ENCODE data around the gene TRIM65.

TRIM65 gene

DNA sequence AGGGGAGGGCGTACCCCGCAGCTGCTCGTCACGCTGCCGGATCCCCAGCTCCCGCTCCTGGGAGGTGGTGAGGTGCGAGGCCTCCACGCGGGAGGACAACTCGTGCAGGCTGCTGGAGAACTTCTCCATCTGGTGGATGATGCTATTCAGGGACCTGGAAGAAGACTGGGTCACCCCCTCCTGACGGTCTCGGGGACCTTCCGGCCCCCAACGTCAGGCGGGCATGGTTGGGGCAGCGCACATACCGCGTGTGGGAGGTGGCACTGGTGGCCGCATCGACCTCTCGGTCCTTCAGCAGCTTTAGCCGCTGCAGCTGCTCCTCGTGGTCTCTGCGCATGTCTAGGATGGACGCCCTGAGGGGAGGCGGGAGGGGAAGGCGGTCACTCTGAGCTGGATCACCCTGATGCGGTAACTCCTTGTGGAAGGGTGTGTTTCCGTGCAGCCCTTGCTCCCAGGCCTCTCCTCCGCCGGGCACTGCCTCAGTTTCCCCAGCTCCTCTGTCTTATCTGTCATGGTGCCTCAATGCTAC is 21.2 kb upstream of the TRIM65 start:
- no peak for DNase-seq (ENCODE audit: low read depth)

DNA sequence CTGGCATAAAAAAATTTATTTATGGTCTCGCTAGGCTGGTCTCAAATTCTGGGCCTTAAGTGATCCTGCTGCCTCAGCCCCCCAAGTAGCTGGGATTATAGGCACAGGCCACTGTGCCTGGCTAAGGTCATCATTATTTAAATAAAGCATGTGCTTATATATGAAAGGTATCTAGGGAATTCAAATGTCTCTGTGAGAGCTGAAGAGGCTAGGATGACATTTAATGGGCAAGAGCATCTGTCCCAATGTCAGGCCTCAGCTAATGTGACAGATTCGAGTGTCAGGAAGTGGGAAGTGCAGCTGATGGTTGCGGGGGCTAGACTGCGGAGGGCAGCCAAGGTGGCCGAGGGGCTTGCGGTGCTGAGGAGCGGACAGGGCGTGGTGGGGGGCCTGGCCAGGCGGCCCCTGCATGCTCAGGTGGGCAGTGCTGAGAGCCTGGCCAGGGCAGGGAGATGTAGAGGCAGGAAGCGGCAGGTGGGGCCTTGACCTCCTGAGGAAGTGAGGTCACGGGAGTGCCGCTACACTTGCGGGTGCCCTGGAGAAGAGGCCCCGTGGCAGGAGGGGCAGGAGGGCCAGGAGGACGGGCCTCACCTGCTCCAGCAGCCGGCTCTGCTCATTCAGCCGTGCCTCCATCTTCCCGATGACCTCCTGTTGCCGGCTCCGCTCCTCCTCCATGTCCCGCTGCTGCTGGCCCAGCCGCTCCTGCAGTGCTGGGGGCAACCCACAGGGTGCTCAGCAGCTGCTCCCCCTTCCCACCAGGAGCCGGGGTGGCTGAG is 20.6 kb upstream of the TRIM65 start:
- no peak for DNase-seq (ENCODE audit: low read depth)

DNA sequence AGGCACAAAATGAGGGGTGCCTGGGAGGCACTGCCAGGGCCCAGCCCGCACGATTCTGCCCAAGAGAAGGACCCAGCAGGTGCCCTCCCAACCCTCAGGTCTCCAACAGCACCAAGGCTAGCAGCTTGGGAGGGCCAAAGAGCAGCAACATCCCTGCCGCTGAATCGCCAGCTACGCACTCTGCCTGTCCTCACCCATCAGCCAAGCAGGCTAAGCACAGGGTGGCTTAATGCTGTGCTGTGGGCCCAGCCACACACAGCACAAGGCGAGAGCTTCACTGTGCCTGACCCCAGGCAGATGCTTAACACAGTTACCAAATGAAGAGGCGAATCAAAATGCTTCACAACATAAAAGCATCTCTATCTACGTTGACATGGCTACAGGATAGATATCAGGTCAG is 18.5 kb upstream of the TRIM65 start:
- DNase-seq (ENCODE audit: low read depth) = no peak

DNA sequence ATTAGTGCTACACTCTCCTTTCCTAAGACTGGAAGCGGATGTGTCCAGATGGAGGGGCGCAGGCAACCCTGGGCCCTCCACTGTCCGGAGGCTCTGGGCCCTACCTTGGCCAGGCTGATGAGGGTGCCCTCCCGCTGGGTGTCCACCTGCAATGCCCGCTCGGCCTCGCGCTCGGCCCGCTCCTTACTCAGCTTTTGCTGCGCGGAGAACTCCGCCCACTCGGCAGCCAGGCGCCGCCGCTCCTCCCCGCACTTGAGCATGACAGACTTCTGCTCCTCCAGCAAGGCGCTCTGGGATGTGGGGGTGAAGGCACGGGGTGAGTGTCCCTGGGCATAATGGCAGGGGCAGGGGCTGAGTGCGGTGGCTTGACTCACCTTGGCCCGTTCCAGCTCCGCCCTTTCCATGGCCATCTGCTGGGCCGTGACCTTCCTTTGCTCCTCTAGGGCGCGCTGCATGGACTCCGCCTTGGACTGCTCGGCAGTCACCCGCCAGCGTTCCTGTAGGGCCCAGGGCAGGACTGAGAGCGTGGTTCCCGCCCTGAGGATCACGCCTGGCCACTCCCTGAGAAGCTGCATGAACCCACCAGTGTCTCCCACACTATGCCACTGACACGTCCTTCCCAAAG is 18.0 kb upstream of the TRIM65 start:
- DNase-seq (ENCODE audit: low read depth) = no peak

DNA sequence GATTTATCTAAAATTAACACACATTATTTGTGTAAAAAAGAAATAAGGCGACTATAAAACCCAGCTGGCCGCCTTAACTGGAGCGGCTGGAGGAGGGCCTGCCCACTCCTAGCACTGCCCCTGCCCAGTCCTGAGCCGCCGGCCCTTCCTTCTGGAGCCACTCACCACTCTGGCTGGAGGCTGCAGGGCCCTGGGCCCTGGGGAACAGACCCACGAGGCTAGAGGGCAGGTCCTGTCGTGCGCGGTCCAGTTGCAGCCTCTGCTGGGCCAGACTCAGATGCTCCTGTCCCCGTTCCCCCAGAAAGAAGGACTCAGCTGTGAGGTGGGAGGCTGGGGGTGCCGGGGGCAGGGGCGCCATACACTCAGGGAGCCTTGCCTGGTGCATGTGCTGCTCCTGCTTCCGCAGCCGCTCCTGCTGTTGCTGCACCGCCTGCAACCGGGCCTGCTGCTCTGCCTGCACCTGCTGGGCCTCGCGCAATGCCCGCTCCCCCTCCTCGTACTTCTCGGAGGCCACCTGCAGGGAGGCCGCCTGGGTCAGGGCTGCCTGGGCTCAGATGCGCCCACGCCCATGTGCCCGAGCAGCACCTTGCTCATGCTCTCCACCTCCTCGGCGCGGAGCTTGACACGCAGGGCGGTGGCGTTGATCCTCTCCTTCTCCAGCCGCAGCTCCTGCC is 16.9 kb upstream of the TRIM65 start:
- no peak for DNase-seq (ENCODE audit: low read depth)

DNA sequence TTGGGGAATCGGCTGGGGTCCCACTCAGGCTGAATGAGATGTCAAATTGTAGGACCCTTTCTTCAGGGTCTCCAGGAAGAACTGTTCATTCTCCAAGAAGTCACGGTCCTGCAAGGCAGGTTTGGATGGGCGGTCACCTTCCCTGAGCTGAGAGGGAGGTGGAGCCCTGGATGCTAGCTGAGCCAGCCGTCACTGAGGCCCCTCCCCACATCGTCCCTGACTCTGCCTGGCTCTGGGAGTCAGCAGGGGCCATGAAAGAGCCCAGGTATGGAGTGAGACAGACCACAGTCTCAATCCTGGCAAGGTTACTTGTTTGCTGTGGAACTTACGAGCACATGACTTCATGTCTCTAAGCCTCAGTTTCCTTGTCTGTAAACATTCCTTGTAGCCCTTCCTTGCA is 13.9 kb upstream of the TRIM65 start:
- DNase-seq (ENCODE audit: low read depth) = no peak

DNA sequence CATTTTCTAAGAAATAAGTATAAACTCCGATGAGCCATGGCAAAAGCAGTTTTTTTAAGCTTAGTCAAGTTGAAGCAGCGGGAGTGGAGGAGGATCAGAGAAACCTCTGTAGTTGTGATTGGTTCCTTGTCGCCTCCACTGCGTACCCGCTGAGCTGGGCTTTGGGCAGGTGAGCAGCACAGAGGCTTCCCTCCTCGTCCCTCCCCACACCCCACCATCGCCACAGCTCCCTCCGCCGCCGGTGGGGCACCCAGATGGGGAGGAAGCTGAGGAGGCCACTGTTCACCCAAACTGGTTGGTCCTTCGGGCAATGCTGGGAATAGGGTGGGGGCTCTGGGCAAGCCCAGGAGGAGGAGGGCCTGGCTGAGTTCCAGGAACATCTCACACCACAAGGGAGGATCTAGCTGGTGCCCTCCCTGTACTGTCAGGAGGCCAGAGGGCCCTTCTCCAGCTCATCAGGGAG is 13.1 kb upstream of the TRIM65 start:
- DNase-seq (ENCODE audit: low read depth) = no peak

DNA sequence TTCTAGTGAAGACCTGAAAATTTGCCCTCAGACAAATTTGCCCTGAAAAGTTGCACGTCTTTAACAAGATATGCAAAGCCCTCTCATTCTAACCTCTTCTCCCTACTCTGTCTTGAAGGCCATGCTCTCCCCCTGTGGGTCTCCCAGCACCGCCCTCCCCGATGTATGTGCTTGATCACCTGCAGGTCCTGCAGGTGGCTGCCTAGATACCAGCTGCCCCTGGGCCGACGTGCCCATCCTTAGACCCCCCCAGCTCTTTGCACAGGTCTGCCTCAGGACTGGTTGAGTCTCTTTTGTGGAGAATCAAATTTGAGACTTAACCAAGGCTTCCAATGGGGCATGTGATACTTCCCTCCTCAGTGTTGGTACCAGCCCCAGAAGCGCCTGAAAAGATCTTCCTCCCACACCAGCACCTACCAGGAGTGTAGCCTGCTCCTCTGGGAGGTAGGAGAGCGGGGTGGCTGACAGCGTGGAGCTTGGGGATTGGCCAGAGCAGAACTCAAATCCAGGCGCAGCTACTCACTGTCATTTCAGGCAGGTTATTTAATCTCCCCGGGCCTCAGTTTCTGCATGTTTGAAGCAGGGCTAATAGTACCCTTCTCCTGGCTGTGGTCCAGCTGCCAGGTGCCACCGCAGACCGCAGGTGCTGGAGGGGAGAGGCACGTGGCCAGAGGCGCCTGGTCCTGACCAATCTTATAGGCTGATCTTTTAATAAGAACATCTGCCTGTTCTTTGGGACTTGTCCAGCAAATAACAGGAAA is 12.5 kb upstream of the TRIM65 start:
- no peak for DNase-seq (ENCODE audit: low read depth)

DNA sequence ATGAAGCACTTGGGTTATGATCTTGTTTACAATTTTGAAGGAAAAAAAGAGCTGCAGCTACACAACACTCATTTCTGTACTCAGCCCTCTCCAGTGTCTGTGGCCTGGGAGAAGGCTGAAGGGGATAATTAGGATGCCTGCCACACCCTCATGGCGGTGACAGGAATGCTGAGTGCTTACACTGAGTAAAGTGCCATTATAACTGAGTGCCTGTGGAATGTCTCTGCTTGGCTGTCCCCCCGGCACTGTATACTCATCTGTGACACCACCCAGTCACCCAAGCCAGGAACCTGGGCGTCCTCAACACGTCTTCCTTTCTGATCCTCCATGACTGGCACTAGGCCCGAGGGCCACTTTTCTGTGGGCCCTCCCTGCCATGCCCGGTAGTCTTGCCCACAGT is 11.4 kb upstream of the TRIM65 start:
- DNase-seq (ENCODE audit: low read depth) = no peak

DNA sequence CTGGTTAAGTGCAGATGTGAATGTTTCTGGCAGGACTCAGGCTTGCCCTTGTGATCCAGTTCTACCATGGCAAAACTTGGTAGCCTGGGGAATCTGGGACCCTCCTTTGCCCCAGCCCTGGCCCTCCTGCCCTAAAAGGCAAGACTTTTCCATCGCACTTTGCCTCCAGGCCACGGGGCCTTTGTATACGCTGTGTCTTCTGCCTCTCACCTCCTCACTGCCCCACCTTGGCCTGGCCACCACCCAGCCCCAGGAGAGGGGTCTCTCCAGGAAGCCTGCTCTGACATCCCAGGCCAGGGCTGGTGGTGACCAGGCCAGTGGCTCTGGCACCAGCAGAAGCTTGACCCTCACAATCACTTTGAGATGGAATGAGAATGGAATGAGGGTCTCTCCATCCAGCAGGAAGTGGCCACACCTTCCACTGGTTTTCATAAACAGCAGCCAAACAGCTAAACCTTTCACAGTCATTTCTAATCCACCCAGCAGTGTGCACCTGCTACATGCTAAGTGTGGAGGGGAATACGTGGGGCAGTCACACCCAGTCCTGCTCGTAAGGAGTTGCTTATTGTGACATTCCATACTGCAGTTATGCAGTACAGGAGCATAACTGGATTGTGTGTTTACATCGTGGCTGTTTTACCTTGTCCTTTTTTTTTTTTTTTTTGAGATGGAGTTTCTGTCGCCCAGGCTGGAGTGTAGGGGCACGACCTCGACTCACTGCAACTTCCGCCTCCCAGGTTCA is 9.6 kb upstream of the TRIM65 start:
- no peak for DNase-seq (ENCODE audit: low read depth)

DNA sequence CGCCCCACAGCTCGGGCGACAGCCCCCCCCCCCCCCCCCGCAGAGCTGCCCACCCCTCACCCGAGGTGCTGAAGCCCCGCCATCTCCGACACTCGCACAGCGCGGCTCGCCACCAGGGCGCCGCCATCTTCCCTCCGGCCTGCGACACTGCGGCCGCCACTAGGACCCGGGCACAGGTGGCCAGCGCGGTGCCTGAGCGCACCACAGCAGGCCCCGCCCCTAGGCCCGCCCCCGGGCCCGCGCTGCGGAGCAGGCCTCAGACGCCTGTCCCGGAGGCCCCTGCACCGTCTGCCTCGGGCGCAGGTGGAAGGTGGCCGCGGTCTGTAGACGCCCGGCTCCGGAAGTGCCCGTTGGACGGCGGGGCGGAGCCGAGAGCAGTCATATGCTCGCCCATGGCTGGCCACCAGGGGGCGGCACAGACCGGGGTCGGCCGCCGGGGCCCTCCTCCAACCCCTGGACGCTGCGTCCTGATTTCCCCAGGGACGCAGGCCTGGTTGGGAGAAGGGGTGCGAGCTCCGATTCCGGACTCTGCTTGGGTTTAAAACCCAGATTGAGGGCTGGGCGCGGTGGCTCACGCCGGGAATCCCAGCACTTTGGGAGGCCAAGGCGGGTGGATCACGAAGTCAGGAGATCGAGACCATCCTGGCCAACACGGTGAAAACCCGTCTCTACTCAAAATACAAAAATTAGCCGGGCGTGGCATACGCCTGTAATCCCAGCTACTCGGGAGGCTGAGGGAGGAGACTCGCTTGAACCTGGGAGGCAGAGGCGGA is 8.2 kb upstream of the TRIM65 start, which contains the start of gene MRPL38:
Gene MRPL38, minus strand, starts transcription at position 136 of the 773 bp plus-strand sequence. Its CDS starts 9 bp downstream, at position 127.
- DNase-seq (ENCODE audit: low read depth) = peak; percentile 94

DNA sequence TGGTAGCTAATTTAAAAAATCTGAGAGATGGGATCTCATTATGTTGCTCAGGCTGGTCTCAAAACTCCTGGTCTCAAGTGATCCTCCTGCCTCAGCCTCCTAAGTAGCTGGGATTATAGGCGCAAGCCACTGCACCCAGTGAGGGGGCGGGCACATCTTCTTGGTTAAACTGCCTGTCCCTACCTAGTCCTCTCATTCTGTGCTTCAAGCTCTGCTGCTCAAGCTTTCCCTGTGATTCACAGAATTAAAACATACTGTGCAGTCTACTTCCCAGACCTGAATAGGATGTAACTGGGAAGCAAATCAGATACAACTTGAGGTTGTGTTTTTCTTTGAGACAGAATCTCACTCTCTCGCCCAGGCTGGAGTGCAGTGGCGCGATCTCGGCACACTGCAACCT is 5.7 kb upstream of the TRIM65 start:
- DNase-seq (ENCODE audit: low read depth) = no peak

DNA sequence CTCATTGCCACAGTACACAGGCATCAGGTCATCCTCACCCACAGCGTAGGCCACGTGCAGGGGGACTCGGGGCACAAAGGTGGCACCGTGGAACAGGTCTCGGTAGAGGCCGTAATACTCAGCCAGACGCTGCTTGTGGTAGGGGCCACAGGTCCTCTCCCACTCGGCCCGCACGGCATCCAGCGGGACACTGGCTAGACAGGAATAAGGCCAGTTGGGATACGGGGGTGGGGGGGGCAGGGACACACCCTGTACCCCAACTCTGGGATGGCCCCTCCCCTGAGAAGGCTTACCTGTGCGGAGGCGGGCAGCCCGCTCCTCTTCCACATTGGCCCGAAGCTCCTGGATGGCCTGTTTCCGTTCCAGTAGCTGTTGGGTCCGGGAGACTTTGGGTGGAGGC is 5.0 kb upstream of the TRIM65 start:
- DNase-seq (ENCODE audit: low read depth) = no peak

DNA sequence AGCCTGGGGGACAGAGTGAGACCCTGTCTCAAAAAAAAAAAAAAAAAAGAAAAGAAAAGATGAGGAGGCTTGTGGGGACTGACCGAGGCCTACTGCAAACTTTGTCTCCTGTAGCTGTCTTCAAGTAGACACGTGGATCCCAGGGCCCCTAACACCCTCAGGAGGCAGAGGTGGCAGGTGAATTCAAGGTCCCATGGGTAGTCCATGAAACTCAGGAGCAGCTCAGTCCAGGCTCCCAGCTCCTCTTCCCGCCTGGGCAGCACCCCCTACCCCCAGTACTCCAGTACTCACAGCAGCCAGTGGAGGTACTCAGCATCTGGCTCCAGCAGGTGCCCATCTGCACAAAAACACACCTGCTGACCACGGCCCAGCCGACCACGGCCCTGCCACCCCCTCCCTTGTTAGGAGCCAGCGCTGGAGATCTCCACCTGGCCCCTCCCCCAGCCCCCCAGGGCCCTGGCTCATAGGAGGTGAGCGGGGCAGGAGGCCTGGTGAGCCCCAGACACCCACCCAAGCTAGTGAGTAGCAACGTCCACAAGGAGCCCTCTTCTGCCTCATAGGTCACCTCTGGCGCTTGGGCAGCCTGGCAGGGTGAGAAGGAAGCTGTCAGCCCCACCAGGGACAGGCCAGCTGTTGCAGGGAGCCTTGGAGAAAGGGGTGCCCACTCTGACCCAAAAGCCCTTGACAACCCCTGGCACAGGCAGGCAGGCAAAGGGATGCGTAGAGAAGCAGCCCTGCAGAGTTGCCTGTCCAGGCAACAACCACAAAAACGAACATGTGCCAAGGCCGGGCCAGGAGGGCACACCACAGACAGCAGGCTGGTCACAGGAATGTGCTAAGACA is 4.2 kb upstream of the TRIM65 start:
- no peak for DNase-seq (ENCODE audit: low read depth)

DNA sequence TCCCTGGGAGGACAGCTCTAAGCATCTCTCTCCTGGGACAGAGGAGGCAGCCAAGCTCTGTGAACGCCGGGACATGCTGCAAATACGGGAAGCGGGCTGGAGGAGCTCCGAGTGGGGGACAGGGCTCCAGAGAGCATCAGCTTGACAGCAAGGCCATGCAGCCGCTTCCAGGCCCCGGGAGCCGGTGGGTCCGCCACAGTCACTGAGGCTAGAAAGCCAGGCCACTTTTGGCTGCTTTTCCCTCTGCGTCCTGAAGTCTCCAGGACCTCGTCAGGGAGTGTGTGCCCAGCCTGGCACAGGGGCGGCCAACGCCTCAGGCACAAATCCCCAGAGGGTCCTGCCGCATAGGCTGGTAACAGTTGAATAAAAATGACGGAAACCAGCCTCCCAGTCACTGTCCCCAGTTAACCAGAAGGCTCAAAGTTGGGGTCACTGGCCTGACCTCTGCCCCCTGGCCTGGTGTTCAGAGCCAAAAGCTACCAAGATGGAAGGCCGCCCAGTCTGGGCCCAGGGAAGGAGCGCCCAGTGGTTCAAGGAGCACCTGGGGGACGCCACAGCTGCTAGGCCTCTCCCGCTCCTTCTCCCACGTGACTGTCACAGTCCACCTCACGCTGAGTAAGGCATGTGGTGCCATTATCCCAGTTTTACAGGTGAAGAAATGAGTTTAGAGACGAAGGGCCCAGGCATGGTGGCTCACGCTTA is 3.2 kb upstream of the TRIM65 start:
- DNase-seq (ENCODE audit: low read depth) = no peak

DNA sequence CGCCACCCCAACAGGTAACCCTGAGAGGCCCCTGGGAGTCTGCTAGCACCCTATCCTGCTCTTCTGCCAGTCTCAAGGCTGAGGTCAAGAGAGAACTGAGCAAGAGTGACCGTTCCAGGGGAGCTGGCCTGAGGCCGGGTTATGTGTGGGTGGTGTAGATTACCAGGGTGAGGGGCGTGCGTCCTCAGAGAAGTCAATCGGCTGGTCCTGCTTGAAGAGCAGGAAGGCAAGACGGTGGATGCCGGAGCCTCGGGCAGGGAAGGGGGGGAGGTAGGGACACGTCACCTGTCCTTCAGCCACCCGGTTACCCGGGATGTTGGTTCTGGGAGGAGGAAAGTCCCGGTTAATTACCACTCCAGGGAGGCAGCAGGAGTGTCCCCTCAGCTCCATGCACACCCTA is 2.6 kb upstream of the TRIM65 start:
- no peak for DNase-seq (ENCODE audit: low read depth)

DNA sequence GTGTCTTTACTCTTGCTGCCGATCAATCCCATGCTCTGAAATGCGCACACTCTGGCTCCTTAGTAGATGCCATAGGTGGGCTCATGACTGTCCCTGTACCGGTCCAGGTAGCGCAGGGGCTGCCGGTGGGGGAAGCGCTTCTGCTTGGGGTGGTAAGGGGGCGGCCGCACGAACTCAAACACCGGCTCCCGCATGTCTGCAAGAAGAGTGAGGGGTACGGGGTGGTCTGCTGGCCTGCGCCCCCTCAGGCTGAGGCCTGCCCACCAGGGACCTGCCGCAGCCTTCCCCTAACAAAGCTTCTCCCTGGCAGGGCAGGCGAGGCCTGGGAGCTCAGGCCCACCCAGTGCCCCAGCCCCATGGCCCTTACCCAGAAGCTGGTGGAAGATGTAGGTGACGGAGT is 2.0 kb upstream of the TRIM65 start:
- DNase-seq (ENCODE audit: low read depth) = no peak

DNA sequence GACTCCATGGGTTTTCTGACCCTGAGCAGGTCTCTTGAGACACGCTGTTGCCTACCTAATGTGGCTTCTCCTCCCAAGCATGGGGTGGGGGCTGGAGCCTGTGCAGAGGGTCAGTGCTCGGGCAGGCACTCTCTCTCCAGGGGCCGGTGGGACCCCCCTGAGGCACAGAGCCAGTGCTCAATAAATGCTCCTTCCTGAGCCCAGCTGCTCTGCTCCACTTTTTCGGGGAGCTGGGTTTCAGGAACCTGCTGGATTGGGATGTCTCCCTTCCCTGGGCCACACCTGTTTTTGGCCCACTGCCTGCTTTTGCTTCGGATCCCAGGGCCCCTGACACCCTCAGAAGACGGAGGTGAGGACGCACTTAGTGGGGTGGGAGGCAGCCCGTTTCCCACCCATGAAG is 1.3 kb upstream of the TRIM65 start:
- no peak for DNase-seq (ENCODE audit: low read depth)
